Cardiac muscle cell (in vitro differentiated cells and primary cell): Measurements from ENCODE around the gene ZSCAN29. TPM values are rescaled to one million over a fixed set of nuclear protein-coding genes. Genes with fewer than 3 reads are reported as not detected.

Experiments used
- DNase-seq, 2 donors: peaks; one replicate each; pipeline versions ENCODE4 v3.0.0 to v3.0.0-alpha.2; 2010 to 2017; ENCODE audit warnings: low read depth in 1 of 2, low spot score in 1 of 2
- H3K27ac ChIP-seq: fragments of 200-600 bp; sonication (generic); 2 replicates; pipeline ENCODE4 v1.5.1; 2016
- H3K27me3 ChIP-seq: fragments of 200-600 bp; sonication (generic); 2 replicates; pipeline ENCODE4 v1.6.0; 2016; ENCODE audit warnings: control low read depth
- H3K36me3 ChIP-seq: fragments of 200-600 bp; sonication (generic); 2 replicates; pipeline ENCODE4 v1.5.1; 2016; ENCODE audit warnings: control low read depth
- H3K4me1 ChIP-seq: fragments of 200-600 bp; sonication (generic); 2 replicates; pipeline ENCODE4 v1.8.1; 2017; ENCODE audit warnings: low read depth, mild to moderate bottlenecking, mixed run types
- H3K4me3 ChIP-seq: fragments of 200-600 bp; sonication (generic); 2 replicates; pipeline ENCODE4 v1.5.1; 2016; ENCODE audit warnings: mild to moderate bottlenecking
- H3K9me3 ChIP-seq: fragments of 200-600 bp; sonication (generic); 2 replicates; pipeline ENCODE4 v1.5.1; 2017; ENCODE audit warnings: low read depth, mild to moderate bottlenecking, control low read depth
- CTCF ChIP-seq: IDR thresholded peaks from 2 replicates; pipeline ENCODE4 v1.5.1; 2012; ENCODE audit warnings: low read depth, mild to moderate bottlenecking, low read length
- polyA plus RNA-seq: library from polyadenylated mRNA; unstranded; fragments of >200 nt; fragmentation: Nextera tagmentation; extraction: Ambion mirVana; gene quantifications from 2 replicates; pipeline ENCODE4 v1.2.1, GENCODE V29; 2016
- total RNA-seq: library from RNA; depleted of rRNA; stranded (reverse); fragments of >200 nt; gene quantifications from 2 replicates; pipeline ENCODE4 v1.2.3, GENCODE V29; 2016

Gene ZSCAN29
- total and polyA plus RNA-seq, 2 experiments from 2014 or later, result 10.9 to 27.1 TPM

GRCh38 chr15:43346305-43346704, 24.5 kb downstream of the ZSCAN29 start:
- no peaks in the 10 kb centered on the region for H3K4me1 ChIP-seq
- peaks cover 50% of the 10 kb centered on the region for H3K36me3 ChIP-seq
- H3K27me3 ChIP-seq, result no peaks in the 10 kb centered on the region
- H3K9me3 ChIP-seq, result no peaks in the 10 kb centered on the region
- no peak for DNase-seq
- H3K4me3 ChIP-seq, result no peak overlapping the region
- TF ChIP-seq CTCF, result no peak
- no peak overlapping the region for H3K27ac ChIP-seq

GRCh38 chr15:43330780-43331087, 40.1 kb downstream of the ZSCAN29 start:
- Histone ChIP-seq H3K4me1 (peaks cover 16% of the 10 kb centered on the region), H3K27me3 (no peaks in the 10 kb centered on the region), H3K4me3 (peak overlapping the region; percentile 84), H3K27ac (peak overlapping the region; percentile 95), H3K36me3 (peaks cover 8% of the 10 kb centered on the region), H3K9me3 (no peaks in the 10 kb centered on the region)
- TF ChIP-seq CTCF, result no peak
- no peak for DNase-seq

DNA sequence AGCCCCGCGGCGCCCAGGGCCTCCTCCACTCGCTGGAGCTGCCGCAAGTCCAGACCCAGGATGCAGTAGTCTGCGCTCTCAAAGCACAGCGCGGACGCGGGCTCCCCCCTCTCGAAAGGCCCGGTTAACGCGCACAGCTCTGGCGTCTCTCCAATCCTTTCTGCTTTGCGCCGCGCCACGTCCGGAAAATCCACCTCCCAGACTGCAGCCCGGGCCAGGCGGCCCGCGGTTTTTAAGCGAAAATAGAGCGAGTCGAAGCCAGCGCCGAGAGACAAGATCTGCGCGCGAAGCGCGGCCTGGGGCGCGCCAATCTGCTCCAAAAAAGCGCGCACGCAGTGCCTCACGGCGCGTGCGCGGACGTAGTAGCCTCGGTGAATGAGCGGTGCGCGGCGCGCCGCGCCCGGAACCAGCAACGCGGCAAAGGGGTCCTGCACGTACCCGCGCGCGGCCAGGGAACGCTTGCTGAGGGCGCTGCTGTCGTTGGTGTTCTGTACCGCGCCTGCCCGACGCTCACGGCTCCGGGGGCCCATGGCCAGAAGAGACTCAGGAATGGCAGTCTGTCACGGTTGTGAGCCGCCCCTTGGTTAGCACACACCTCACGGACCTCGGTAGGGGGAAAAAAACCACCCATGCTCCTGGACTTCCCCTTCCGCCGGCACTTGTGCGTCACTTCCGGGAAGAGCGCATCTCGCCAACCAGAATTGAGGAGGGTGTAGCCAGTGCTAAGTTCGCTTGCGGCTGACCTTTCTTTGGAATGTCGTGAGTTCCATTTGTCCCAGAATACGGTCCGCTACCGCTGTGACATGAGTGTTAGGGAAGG, 40.7 kb downstream of the ZSCAN29 start, which contains the start of gene LCMT2:
Gene LCMT2, minus strand, starts transcription at position 614 of the 820 bp plus-strand sequence. Its CDS starts 84 bp downstream, at position 530.
- Histone ChIP-seq H3K27ac (peak within 1 kb of the TSS; percentile 95), H3K4me3 (peak within 1 kb of the TSS; percentile 84), H3K4me1 (peaks cover 16% of the 10 kb centered on the region), H3K27me3 (peaks cover 2% of the 10 kb centered on the region), H3K36me3 (peaks cover 5% of the 10 kb centered on the region), H3K9me3 (no peaks in the 10 kb centered on the region)
- peak; percentile 94 to 96 for DNase-seq
- no peak for TF ChIP-seq CTCF

DNA sequence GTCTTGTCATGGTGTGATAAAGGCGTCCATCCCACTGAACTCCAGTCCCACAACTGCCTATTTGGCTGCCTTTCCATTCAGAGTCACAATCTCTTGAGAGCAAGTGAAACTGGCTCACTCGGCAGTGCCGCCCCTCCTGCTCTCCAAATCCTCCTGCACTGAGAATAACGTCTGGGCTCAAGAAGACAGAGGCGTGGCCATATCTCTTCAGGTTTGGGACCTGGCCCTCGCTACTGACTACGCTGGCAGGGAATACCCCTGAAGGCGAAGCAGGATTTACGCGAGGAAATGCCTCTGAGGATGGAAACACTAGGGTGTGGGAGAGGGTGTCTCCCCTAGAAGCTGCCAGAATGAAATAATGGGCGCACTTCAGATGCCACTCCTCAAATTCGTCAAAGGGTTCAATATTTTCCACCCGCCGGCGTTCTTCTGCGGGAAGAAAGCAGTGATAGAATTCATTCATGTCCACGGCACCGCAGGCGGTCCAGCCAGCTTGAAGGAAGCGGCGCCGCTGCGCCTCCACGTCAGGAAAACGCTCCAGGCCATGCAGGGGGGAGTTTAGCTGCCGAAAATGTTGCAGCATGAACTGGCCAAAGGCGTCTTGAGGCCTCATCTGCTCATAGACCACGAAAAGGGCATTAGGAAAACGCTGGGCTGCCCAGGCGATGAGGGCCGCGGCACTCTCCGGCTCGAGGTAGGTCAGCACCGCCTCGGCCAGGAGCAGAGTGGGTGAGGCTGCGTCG, 41.5 kb downstream of the ZSCAN29 start:
- peak overlapping the region; percentile 84 for H3K4me3 ChIP-seq
- peak overlapping the region; percentile 95 for H3K27ac ChIP-seq
- H3K36me3 ChIP-seq, result no peaks in the 10 kb centered on the region
- DNase-seq, result peak in 1 of 2 donors; percentile 7
- H3K4me1 ChIP-seq, result peaks cover 16% of the 10 kb centered on the region
- H3K27me3 ChIP-seq, result peaks cover 8% of the 10 kb centered on the region
- TF ChIP-seq CTCF, result no peak
- no peaks in the 10 kb centered on the region for H3K9me3 ChIP-seq

- TF ChIP-seq CTCF, result no peak
- Histone ChIP-seq H3K9me3 (no peaks in the 10 kb centered on the region), H3K27me3 (peaks cover 40% of the 10 kb centered on the region), H3K36me3 (no peaks in the 10 kb centered on the region), H3K4me1 (peaks cover 9% of the 10 kb centered on the region), H3K27ac (no peak overlapping the region), H3K4me3 (no peak overlapping the region)
- DNase-seq, result no peak
Measured at GRCh38 chr15:43325039-43325684, 45.7 kb downstream of the ZSCAN29 start.
